AG10803 (cell line): ENCODE data around the gene OR8B8.
"Not testable (repeated sequence)": the region's sequence is repeated elsewhere in the genome, so short reads cannot be mapped to it uniquely, and the experiment has no call there.

Experiments used
- DNase-seq: peaks from one replicate; pipeline ENCODE4 v3.0.0; 2010; ENCODE audit warnings: low read depth
- H3K4me3 ChIP-seq: 2 replicates; pipeline ENCODE4 v1.5.1; 2011; ENCODE audit warnings: mild to moderate bottlenecking, low read length, control low read depth
- CTCF ChIP-seq: conservative IDR thresholded peaks from 2 replicates; pipeline ENCODE4 v1.5.1; 2011; ENCODE audit warnings: mild to moderate bottlenecking, low read length, control low read depth, inconsistent platforms

OR8B8 gene

GRCh38 chr11:124415356-124415923, 30.1 kb downstream of the OR8B8 start:
- no peak overlapping the region for H3K4me3 ChIP-seq
- TF ChIP-seq CTCF: peak; percentile 80
- DNase-seq: peak; percentile 65

- no peak for DNase-seq
- no peak for TF ChIP-seq CTCF
- no peak overlapping the region for H3K4me3 ChIP-seq
Measured at GRCh38 chr11:124409906-124410305, 35.6 kb downstream of the OR8B8 start.

GRCh38 chr11:124405581-124405980, 39.9 kb downstream of the OR8B8 start:
- H3K4me3 ChIP-seq: no peak overlapping the region
- TF ChIP-seq CTCF: no peak
- DNase-seq: no peak

GRCh38 chr11:124403186-124403585, 42.3 kb downstream of the OR8B8 start:
- not testable (repeated sequence) for DNase-seq

GRCh38 chr11:124402326-124402922, 43.1 kb downstream of the OR8B8 start:
- H3K4me3 ChIP-seq: no peak overlapping the region
- peak; percentile 82 for TF ChIP-seq CTCF
- DNase-seq: peak; percentile 84

More at GRCh38 chr11:124403186-124403585, 42.3 kb downstream of the OR8B8 start:
- not testable (repeated sequence) for H3K4me3 ChIP-seq

- no peak for TF ChIP-seq CTCF
- DNase-seq: no peak
- H3K4me3 ChIP-seq: no peak within 1 kb of the TSS
Measured at GRCh38 chr11:124398924-124399323, 46.6 kb downstream of the OR8B8 start, which contains the start of gene OR8B3. TSS of gene OR8B3 (minus strand) at chr11:124399024. CDS start at chr11:124397351, 1,673 bp downstream.

GRCh38 chr11:124396847-124397246, 48.6 kb downstream of the OR8B8 start:
- H3K4me3 ChIP-seq, DNase-seq: not testable (repeated sequence)

GRCh38 chr11:124394408-124394807, 51.1 kb downstream of the OR8B8 start:
- no peak for DNase-seq
- TF ChIP-seq CTCF: no peak
- no peak overlapping the region for H3K4me3 ChIP-seq
